HepG2 (cell line): Measurements from ENCODE around the gene C2orf80. TPM values are rescaled to one million over a fixed set of nuclear protein-coding genes. Genes with fewer than 3 reads are reported as not detected.
A peak's percentile ranks its signal among the peaks of the same experiment; 100 is the strongest.

ENCODE experiments used
- AFF4 ChIP-seq: sonication (generic); formaldehyde crosslinking; IDR thresholded peaks from 2 replicates; pipeline ENCODE4 v1.4.0; 2020; ENCODE audit warnings: missing genetic modification reagents
- DZIP1 ChIP-seq: sonication (generic); formaldehyde crosslinking; IDR thresholded peaks from 2 replicates; pipeline ENCODE4 v1.5.0; 2020; ENCODE audit warnings: mild to moderate bottlenecking, missing genetic modification reagents
- HOXD1 ChIP-seq: sonication (generic); formaldehyde crosslinking; IDR thresholded peaks from 2 replicates; pipeline ENCODE4 v1.5.0; 2020; ENCODE audit warnings: missing genetic modification reagents
- PRDM15 ChIP-seq: sonication (generic); formaldehyde crosslinking; IDR thresholded peaks from 2 replicates; pipeline ENCODE4 v1.4.0; 2020; ENCODE audit warnings: missing genetic modification reagents
- RNF219 ChIP-seq: sonication (generic); formaldehyde crosslinking; IDR thresholded peaks from 2 replicates; pipeline ENCODE4 v1.5.0; 2020; ENCODE audit warnings: mild to moderate bottlenecking, missing genetic modification reagents
- TBX2 ChIP-seq: sonication (generic); formaldehyde crosslinking; IDR thresholded peaks from 2 replicates; pipeline ENCODE4 v1.5.0; 2020; ENCODE audit warnings: missing genetic modification reagents, mild to moderate bottlenecking, borderline replicate concordance
- TGIF2 ChIP-seq: IDR thresholded peaks from 2 replicates; pipeline ENCODE4 v1.6.1; 2016; ENCODE audit warnings: control low read depth, missing compliant biosample characterization
- THAP7 ChIP-seq: sonication (generic); formaldehyde crosslinking; IDR thresholded peaks from 2 replicates; pipeline ENCODE4 v1.8.1; 2023; ENCODE audit warnings: mild to moderate bottlenecking, missing genetic modification reagents
- ZBTB46 ChIP-seq: sonication (generic); formaldehyde crosslinking; IDR thresholded peaks from 2 replicates; pipeline ENCODE4 v1.4.0; 2020; ENCODE audit warnings: mild to moderate bottlenecking, missing genetic modification reagents, borderline replicate concordance
- ZFP36 ChIP-seq: fragments of 150-350 bp; IDR thresholded peaks from 2 replicates; pipeline ENCODE4 v1.6.1; 2018; ENCODE audit warnings: borderline replicate concordance, low read length, low read depth; ENCODE audit not compliant: partially characterized antibody
- ZNF143 ChIP-seq: sonication (generic); formaldehyde crosslinking; IDR thresholded peaks from 2 replicates; pipeline ENCODE4 v1.4.0; 2020; ENCODE audit warnings: missing genetic modification reagents
- ZNF614 ChIP-seq: IDR thresholded peaks from 2 replicates; pipeline ENCODE4 v1.6.1; 2018; ENCODE audit warnings: missing biosample characterization, missing genetic modification reagents, inconsistent platforms, borderline replicate concordance
- polyA plus RNA-seq, 8 experiments: library from polyadenylated mRNA; depleted of rRNA in 3 of 8; stranded (reverse) in 7 of 8; unstranded in 1 of 8; fragments of >200 nt; fragmentation: Illumina TruSeq in 4 of 8; extraction: Trizol in 4 of 8; gene quantifications; 2 replicates each; pipeline versions ENCODE4 v1.2.1 to v1.2.3, GENCODE V29; 2011 to 2016; ENCODE audit warnings: low read depth in 4 of 8, missing spikeins in 1 of 8, mixed read lengths in 1 of 8; ENCODE audit not compliant: insufficient read depth in 1 of 8
- total RNA-seq, 5 experiments: library from RNA; depleted of rRNA; stranded (reverse); fragments of >200 nt; fragmentation: Illumina TruSeq; extraction: Trizol; gene quantifications; 2 replicates each; pipeline ENCODE4 v1.2.3, GENCODE V29; 2016; ENCODE audit warnings: low read depth in 1 of 5

The C2orf80 gene
- total and polyA plus RNA-seq, 2 of the 13 experiments (the other 11 are each of a cell fraction or from before 2014, with no cell fraction given): not detected

- TF ChIP-seq DZIP1 (CRISPR knock-in tag): no peak
- no peak for TF ChIP-seq ZNF143 (CRISPR knock-in tag)
- no peak for TF ChIP-seq RNF219 (CRISPR knock-in tag)
- TF ChIP-seq PRDM15 (CRISPR knock-in tag): no peak
- TF ChIP-seq TBX2 (CRISPR knock-in tag): no peak; the same call in 1 of the 2 replicates
- TF ChIP-seq TGIF2: no peak
- no peak for TF ChIP-seq AFF4 (CRISPR knock-in tag)
- no peak for TF ChIP-seq ZNF614 (CRISPR knock-in tag)
- TF ChIP-seq ZFP36: no peak
- no peak for TF ChIP-seq THAP7 (CRISPR knock-in tag)
- no peak for TF ChIP-seq ZBTB46 (CRISPR knock-in tag)
- peak; percentile 17; the same call in 1 of the 2 replicates for TF ChIP-seq HOXD1 (CRISPR knock-in tag)
Observed at GRCh38 chr2:208142925-208143799, 46.7 kb downstream of the C2orf80 start (continued).
